WTC11 (cell line): ENCODE results near the gene TPCN2. TPM values are rescaled to one million over a fixed set of nuclear protein-coding genes. Genes with fewer than 3 reads are reported as not detected.

ENCODE experiments used
- ATAC-seq: fragments of 200-7000 bp; cut with Tn5 transposase; 2 replicates; pipeline ENCODE4 v1.10.0; 2021; ENCODE audit warnings: mild to moderate bottlenecking, moderate library complexity
- CTCF ChIA-PET: fragments of 300-600 bp; sonication (Branson Sonifier 250); formaldehyde crosslinking; loops from one replicate; lab custom pipeline; 2021; ENCODE audit warnings: antibody characterized with exemption; lab: Charles Lee
- POLR2A ChIA-PET: fragments of 350-600 bp; sonication (Branson Sonifier 250); formaldehyde crosslinking; loops from one replicate; lab custom pipeline; 2021; ENCODE audit warnings: antibody characterized with exemption; lab: Charles Lee
- DNase-seq: peaks from one replicate; pipeline ENCODE4 v3.0.0; 2021; ENCODE audit warnings: low spot score
- H3K27ac Mint-ChIP-seq: 2 replicates; pipeline ENCODE4 v1.8.0; 2021; ENCODE audit warnings: mixed read lengths
- H3K27me3 Mint-ChIP-seq: 2 replicates; pipeline ENCODE4 v1.8.0; 2021; ENCODE audit warnings: low read depth, mild to moderate bottlenecking, moderate library complexity, mixed read lengths
- H3K36me3 Mint-ChIP-seq: 2 replicates; pipeline ENCODE4 v1.8.0; 2021; ENCODE audit warnings: mixed read lengths
- H3K4me1 Mint-ChIP-seq: 2 replicates; pipeline ENCODE4 v1.8.0; 2022; ENCODE audit warnings: mixed read lengths
- H3K4me3 Mint-ChIP-seq: 2 replicates; pipeline ENCODE4 v1.8.0; 2021; ENCODE audit warnings: mild to moderate bottlenecking, moderate library complexity, mixed read lengths
- H3K9me3 Mint-ChIP-seq: 2 replicates; pipeline ENCODE4 v1.8.0; 2021; ENCODE audit warnings: mixed read lengths
- CREM ChIP-seq: sonication (generic); formaldehyde crosslinking; IDR thresholded peaks from 2 replicates; pipeline ENCODE4 v1.8.1; 2022; ENCODE audit warnings: mild to moderate bottlenecking, missing genetic modification reagents, moderate library complexity
- E2F5 ChIP-seq: sonication (generic); formaldehyde crosslinking; IDR thresholded peaks from 2 replicates; pipeline ENCODE4 v1.8.1; 2022; ENCODE audit warnings: mild to moderate bottlenecking, moderate library complexity, missing genetic modification reagents
- ELF4 ChIP-seq: sonication (generic); formaldehyde crosslinking; IDR thresholded peaks from 2 replicates; pipeline ENCODE4 v1.8.1; 2022; ENCODE audit warnings: low read depth, mild to moderate bottlenecking, moderate library complexity, missing genetic modification reagents
- ETV6 ChIP-seq: sonication (generic); formaldehyde crosslinking; IDR thresholded peaks from 2 replicates; pipeline ENCODE4 v1.8.1; 2022; ENCODE audit warnings: mild to moderate bottlenecking, missing genetic modification reagents
- FOXJ3 ChIP-seq: sonication (generic); formaldehyde crosslinking; IDR thresholded peaks from 2 replicates; pipeline ENCODE4 v1.9.0; 2021; ENCODE audit warnings: missing genetic modification reagents, mild to moderate bottlenecking, borderline replicate concordance
- FOXK1 ChIP-seq: sonication (generic); formaldehyde crosslinking; IDR thresholded peaks from 2 replicates; pipeline ENCODE4 v1.8.0; 2022; ENCODE audit warnings: mild to moderate bottlenecking, moderate library complexity, missing genetic modification reagents
- JUN ChIP-seq: sonication (generic); formaldehyde crosslinking; IDR thresholded peaks from 2 replicates; pipeline ENCODE4 v1.8.0; 2023; ENCODE audit warnings: mild to moderate bottlenecking, missing genetic modification reagents
- KAT7 ChIP-seq: sonication (generic); formaldehyde crosslinking; IDR thresholded peaks from 2 replicates; pipeline ENCODE4 v1.8.1; 2023; ENCODE audit warnings: missing genetic modification reagents, mild to moderate bottlenecking, borderline replicate concordance
- MYBL2 ChIP-seq: sonication (generic); formaldehyde crosslinking; IDR thresholded peaks from 2 replicates; pipeline ENCODE4 v1.8.1; 2023; ENCODE audit warnings: mild to moderate bottlenecking, moderate library complexity, missing genetic modification reagents
- NFYB ChIP-seq: sonication (generic); formaldehyde crosslinking; conservative IDR thresholded peaks from 2 replicates; pipeline ENCODE4 v1.8.0; 2022; ENCODE audit warnings: low read depth, missing genetic modification reagents
- PREB ChIP-seq: sonication (generic); formaldehyde crosslinking; IDR thresholded peaks from 2 replicates; pipeline ENCODE4 v1.8.1; 2022; ENCODE audit warnings: mild to moderate bottlenecking, missing genetic modification reagents, moderate library complexity, borderline replicate concordance
- TEAD4 ChIP-seq: sonication (generic); formaldehyde crosslinking; IDR thresholded peaks from 2 replicates; pipeline ENCODE4 v1.8.0; 2022; ENCODE audit warnings: mild to moderate bottlenecking, missing genetic modification reagents
- ZBTB43 ChIP-seq: sonication (generic); formaldehyde crosslinking; IDR thresholded peaks from 2 replicates; pipeline ENCODE4 v1.8.1; 2023; ENCODE audit warnings: mild to moderate bottlenecking, missing genetic modification reagents
- ZNF138 ChIP-seq: sonication (generic); formaldehyde crosslinking; conservative IDR thresholded peaks from 2 replicates; pipeline ENCODE4 v1.8.1; 2022; ENCODE audit warnings: mild to moderate bottlenecking, moderate library complexity, missing genetic modification reagents
- ZNF263 ChIP-seq: sonication (generic); formaldehyde crosslinking; IDR thresholded peaks from 2 replicates; pipeline ENCODE4 v1.8.1; 2022; ENCODE audit warnings: low read depth, mild to moderate bottlenecking, moderate library complexity, missing genetic modification reagents
- total RNA-seq: library from RNA; stranded (reverse); gene quantifications from 3 replicates; pipeline ENCODE4 v1.2.3, GENCODE V29; 2021
- TF ChIP-seq, protein P1 (sequence below): sonication (generic); formaldehyde crosslinking; IDR thresholded peaks from 2 replicates; pipeline ENCODE4 v1.8.0; 2023; ENCODE audit warnings: missing genetic modification reagents
- TF ChIP-seq, protein P2 (sequence below): sonication (generic); formaldehyde crosslinking; conservative IDR thresholded peaks from 2 replicates; pipeline ENCODE4 v1.8.1; 2023; ENCODE audit warnings: mild to moderate bottlenecking, low read depth, missing genetic modification reagents, moderate library complexity

TPCN2 gene
- total RNA-seq, 1 experiment from 2014 or later, result 24.6 TPM

GRCh38 chr11:69140635-69141034 is 91.9 kb downstream of the TPCN2 start (continued):
- no peak for TF ChIP-seq FOXJ3 (CRISPR knock-in tag)

DNA sequence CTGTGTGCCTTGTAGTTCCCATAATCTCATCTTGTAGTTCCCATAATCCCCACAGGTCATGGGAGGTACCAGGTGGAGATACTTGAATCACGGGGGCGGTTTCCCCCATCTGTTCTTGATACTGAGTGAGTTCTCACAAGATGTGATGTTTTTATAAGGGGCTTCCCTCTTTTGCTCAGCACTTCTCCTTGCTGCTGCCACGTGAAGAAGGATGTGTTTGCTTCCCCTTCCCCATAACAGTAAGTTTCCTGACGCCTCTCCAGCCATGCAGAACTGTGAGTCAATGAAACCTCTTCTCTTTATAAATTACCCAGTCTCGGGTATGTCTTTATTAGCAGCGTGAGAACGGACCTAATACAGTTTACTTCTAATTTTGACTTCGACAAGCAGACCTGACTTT is 93.0 kb downstream of the TPCN2 start:
- Mint-ChIP-seq H3K36me3 (peaks cover 13% of the 10 kb centered on the region), H3K27me3 (no peaks in the 10 kb centered on the region; the same call in 1 of the 2 replicates), H3K4me3 (no peak overlapping the region), H3K9me3 (peaks cover 27% of the 10 kb centered on the region), H3K4me1 (0 out of 2 replicates have a peak, but pooled peaks cover 7% of the 10 kb centered on the region), H3K27ac (no peak overlapping the region)
- ATAC-seq, result no peak
- CTCF ChIA-PET, result interaction anchor here (2.6 to 3.1 kb wide), 1 partner anchor 10 kb away, joined by 12 to 22 read pairs; no protein-coding TSS in a partner anchor
- no peak for DNase-seq
- POLR2A ChIA-PET, result no interaction called here
- TF ChIP-seq ELF4, result no peak
- TF ChIP-seq, protein P1, sequence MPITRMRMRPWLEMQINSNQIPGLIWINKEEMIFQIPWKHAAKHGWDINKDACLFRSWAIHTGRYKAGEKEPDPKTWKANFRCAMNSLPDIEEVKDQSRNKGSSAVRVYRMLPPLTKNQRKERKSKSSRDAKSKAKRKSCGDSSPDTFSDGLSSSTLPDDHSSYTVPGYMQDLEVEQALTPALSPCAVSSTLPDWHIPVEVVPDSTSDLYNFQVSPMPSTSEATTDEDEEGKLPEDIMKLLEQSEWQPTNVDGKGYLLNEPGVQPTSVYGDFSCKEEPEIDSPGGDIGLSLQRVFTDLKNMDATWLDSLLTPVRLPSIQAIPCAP (CRISPR knock-in tag), result no peak
- TF ChIP-seq CREM (CRISPR knock-in tag), result no peak
- TF ChIP-seq, protein P2, sequence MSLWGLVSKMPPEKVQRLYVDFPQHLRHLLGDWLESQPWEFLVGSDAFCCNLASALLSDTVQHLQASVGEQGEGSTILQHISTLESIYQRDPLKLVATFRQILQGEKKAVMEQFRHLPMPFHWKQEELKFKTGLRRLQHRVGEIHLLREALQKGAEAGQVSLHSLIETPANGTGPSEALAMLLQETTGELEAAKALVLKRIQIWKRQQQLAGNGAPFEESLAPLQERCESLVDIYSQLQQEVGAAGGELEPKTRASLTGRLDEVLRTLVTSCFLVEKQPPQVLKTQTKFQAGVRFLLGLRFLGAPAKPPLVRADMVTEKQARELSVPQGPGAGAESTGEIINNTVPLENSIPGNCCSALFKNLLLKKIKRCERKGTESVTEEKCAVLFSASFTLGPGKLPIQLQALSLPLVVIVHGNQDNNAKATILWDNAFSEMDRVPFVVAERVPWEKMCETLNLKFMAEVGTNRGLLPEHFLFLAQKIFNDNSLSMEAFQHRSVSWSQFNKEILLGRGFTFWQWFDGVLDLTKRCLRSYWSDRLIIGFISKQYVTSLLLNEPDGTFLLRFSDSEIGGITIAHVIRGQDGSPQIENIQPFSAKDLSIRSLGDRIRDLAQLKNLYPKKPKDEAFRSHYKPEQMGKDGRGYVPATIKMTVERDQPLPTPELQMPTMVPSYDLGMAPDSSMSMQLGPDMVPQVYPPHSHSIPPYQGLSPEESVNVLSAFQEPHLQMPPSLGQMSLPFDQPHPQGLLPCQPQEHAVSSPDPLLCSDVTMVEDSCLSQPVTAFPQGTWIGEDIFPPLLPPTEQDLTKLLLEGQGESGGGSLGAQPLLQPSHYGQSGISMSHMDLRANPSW (CRISPR knock-in tag), result no peak
- no peak for TF ChIP-seq NFYB (CRISPR knock-in tag)
- no peak for TF ChIP-seq ZNF263
- TF ChIP-seq PREB (CRISPR knock-in tag), result no peak
- TF ChIP-seq KAT7 (CRISPR knock-in tag), result no peak
- no peak for TF ChIP-seq TEAD4 (CRISPR knock-in tag)
- TF ChIP-seq MYBL2 (CRISPR knock-in tag), result no peak
- TF ChIP-seq ZNF138 (CRISPR knock-in tag), result no peak

GRCh38 chr11:69142895-69143294 is 94.2 kb downstream of the TPCN2 start:
- ATAC-seq (no peak), DNase-seq (no peak)
- Mint-ChIP-seq H3K4me1 (0 out of 2 replicates have a peak, but pooled peaks cover 7% of the 10 kb centered on the region), H3K4me3 (no peak overlapping the region), H3K27me3 (no peaks in the 10 kb centered on the region; the same call in 1 of the 2 replicates), H3K9me3 (peaks cover 35% of the 10 kb centered on the region), H3K36me3 (peaks cover 20% of the 10 kb centered on the region), H3K27ac (no peak overlapping the region)
- CTCF ChIA-PET, result interaction anchor here (3.1 kb wide), 1 partner anchor 11 kb away, joined by 12 read pairs; no protein-coding TSS in a partner anchor
- POLR2A ChIA-PET, result no interaction called here
- TF ChIP-seq ZBTB43 (CRISPR knock-in tag), result no peak
- no peak for TF ChIP-seq ETV6 (CRISPR knock-in tag)
- TF ChIP-seq E2F5 (CRISPR knock-in tag), result no peak
- TF ChIP-seq JUN (CRISPR knock-in tag), result no peak
- TF ChIP-seq FOXK1 (CRISPR knock-in tag), result no peak
